Measurements from ENCODE around the gene STX11.
A peak's percentile ranks its signal among the peaks of the same experiment; 100 is the strongest.

The STX11 gene

GRCh38 chr6:144149894-144150709 is at the start of gene STX11:
TSS of gene STX11 (plus strand) at chr6:144150517. CDS start at chr6:144186628, 36,111 bp downstream.
- DNase-seq (ENCODE audit: extremely low spot score): peak; percentile 72
- POLR2A ChIA-PET: interaction anchor here (0.5 kb wide), 1 partner anchor 323 kb away, joined by 3 read pairs; no protein-coding TSS in a partner anchor
- CTCF ChIA-PET: interaction anchor here (0.6 kb wide), 1 partner anchor 10 kb away, joined by 3 read pairs; no protein-coding TSS in a partner anchor

GRCh38 chr6:144103026-144103563 is 47.2 kb upstream of the STX11 start:
- DNase-seq (ENCODE audit: extremely low spot score): no peak
- TF ChIP-seq NFRKB (IDR thresholded peaks at IDR 0.05): no peak
- no peak for TF ChIP-seq FOXM1 (IDR thresholded peaks at IDR 0.05; ENCODE audit: borderline replicate concordance)
- TF ChIP-seq L3MBTL2 (conservative IDR thresholded peaks at IDR 0.05): no peak
- no peak for TF ChIP-seq ELF4 (IDR thresholded peaks at IDR 0.05)
- TF ChIP-seq FOXA1 (IDR thresholded peaks at IDR 0.05): no peak
- TF ChIP-seq FOXK2 (IDR thresholded peaks at IDR 0.05): no peak
- TF ChIP-seq, protein P1, sequence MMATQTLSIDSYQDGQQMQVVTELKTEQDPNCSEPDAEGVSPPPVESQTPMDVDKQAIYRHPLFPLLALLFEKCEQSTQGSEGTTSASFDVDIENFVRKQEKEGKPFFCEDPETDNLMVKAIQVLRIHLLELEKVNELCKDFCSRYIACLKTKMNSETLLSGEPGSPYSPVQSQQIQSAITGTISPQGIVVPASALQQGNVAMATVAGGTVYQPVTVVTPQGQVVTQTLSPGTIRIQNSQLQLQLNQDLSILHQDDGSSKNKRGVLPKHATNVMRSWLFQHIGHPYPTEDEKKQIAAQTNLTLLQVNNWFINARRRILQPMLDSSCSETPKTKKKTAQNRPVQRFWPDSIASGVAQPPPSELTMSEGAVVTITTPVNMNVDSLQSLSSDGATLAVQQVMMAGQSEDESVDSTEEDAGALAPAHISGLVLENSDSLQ (IDR thresholded peaks at IDR 0.05): no peak
- no peak for TF ChIP-seq CTBP1 (IDR thresholded peaks at IDR 0.05; ENCODE audit: borderline replicate concordance)
- ChIA-PET POLR2A (no interaction called here), CTCF (no interaction called here)

More at GRCh38 chr6:144149894-144150709, at the start of gene STX11:
- no peak for TF ChIP-seq NFRKB (IDR thresholded peaks at IDR 0.05)
- 0 out of 2 replicates have a peak, but pooled peaks have one; percentile 13 for TF ChIP-seq CTBP1 (IDR thresholded peaks at IDR 0.05; ENCODE audit: borderline replicate concordance)
- peak; percentile 64; the same call in 1 of the 2 replicates for TF ChIP-seq LEF1 (IDR thresholded peaks at IDR 0.05; ENCODE audit: borderline replicate concordance)
- no peak for TF ChIP-seq BHLHE40 (IDR thresholded peaks at IDR 0.05; ENCODE audit: borderline replicate concordance)
- TF ChIP-seq ZNF384 (IDR thresholded peaks at IDR 0.05): no peak
- TF ChIP-seq L3MBTL2 (conservative IDR thresholded peaks at IDR 0.05): peak; percentile 74
- no peak for TF ChIP-seq SP1 (IDR thresholded peaks at IDR 0.05)
- no peak for TF ChIP-seq TARDBP (IDR thresholded peaks at IDR 0.05)
- TF ChIP-seq HDGF (IDR thresholded peaks at IDR 0.05; ENCODE audit: borderline replicate concordance): no peak

DNA sequence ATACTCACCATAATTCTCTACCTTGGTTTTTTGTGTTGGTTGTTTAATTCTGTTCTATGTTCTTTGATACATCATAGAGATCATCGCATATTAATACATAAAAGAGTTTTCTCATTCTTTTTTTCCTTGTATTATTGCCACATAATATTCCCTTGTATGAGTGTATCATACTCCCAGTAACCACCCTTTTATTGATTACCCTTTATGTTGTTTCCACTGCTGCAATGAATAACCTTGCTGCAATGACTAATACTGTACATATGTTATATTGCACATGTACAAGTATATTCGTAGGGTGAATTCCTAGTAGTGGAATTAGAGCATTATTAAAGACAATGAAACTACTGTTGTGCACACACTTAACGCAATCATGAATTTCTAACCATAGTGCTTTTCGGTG is 45.8 kb upstream of the STX11 start:
- POLR2A ChIA-PET: interaction anchor here (1.0 kb wide), 1 partner anchor 182 kb away, joined by 3 read pairs; no protein-coding TSS in a partner anchor
- TF ChIP-seq SUZ12 (IDR thresholded peaks at IDR 0.05) (no peak), ZNF384 (IDR thresholded peaks at IDR 0.05) (no peak), ARNT (IDR thresholded peaks at IDR 0.05) (no peak), FOXK2 (IDR thresholded peaks at IDR 0.05) (no peak), SP1 (IDR thresholded peaks at IDR 0.05) (no peak), FOXM1 (IDR thresholded peaks at IDR 0.05; ENCODE audit: borderline replicate concordance) (no peak), FOXA1 (IDR thresholded peaks at IDR 0.05) (no peak), ELF4 (IDR thresholded peaks at IDR 0.05) (no peak), BHLHE40 (IDR thresholded peaks at IDR 0.05; ENCODE audit: borderline replicate concordance) (no peak), CTBP1 (IDR thresholded peaks at IDR 0.05; ENCODE audit: borderline replicate concordance) (no peak), NFRKB (IDR thresholded peaks at IDR 0.05) (no peak), HDGF (IDR thresholded peaks at IDR 0.05; ENCODE audit: borderline replicate concordance) (no peak), L3MBTL2 (conservative IDR thresholded peaks at IDR 0.05) (no peak), LEF1 (IDR thresholded peaks at IDR 0.05; ENCODE audit: borderline replicate concordance) (no peak)
- TF ChIP-seq, protein P1 (IDR thresholded peaks at IDR 0.05): no peak
- CTCF ChIA-PET: interaction anchor here (0.6 to 1.0 kb wide), 4 partner anchors 8 to 402 kb away, joined by 3 to 5 read pairs (median 4); no protein-coding TSS in a partner anchor
- no peak for DNase-seq (ENCODE audit: extremely low spot score)

DNA sequence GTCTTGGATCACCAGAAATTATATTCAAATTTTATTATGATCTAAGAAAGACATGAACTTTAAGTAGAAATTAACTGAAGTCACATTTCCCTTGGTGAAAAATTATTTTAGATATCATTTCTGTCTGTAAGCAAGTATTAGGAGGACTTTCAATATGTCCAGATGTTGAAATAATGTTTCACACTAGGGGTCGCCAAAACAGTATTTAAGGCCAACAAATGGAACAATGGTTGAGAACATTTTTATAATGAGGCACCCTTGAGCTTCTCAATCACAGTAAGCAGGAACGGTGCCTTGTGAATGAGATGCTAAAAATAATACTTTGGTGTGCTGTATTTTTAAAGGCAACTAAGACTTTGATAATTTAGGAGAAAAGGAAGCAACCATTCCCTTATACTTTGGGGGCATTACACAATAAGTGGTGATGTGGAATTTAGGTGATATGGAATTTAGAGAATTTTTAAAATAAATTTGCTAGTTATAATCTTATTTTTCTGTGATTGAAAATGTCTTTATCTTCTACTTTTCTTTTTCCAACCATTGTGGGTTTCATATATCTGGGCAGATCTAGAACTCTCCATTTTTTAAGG is 45.3 kb upstream of the STX11 start:
- TF ChIP-seq, protein P1 (IDR thresholded peaks at IDR 0.05): no peak
- TF ChIP-seq ELF4 (IDR thresholded peaks at IDR 0.05) (no peak), LEF1 (IDR thresholded peaks at IDR 0.05; ENCODE audit: borderline replicate concordance) (no peak), FOXK2 (IDR thresholded peaks at IDR 0.05) (no peak), CTBP1 (IDR thresholded peaks at IDR 0.05; ENCODE audit: borderline replicate concordance) (no peak), SUZ12 (IDR thresholded peaks at IDR 0.05) (no peak), L3MBTL2 (conservative IDR thresholded peaks at IDR 0.05) (no peak), NFRKB (IDR thresholded peaks at IDR 0.05) (no peak), FOXM1 (IDR thresholded peaks at IDR 0.05; ENCODE audit: borderline replicate concordance) (no peak), TARDBP (IDR thresholded peaks at IDR 0.05) (no peak), SP1 (IDR thresholded peaks at IDR 0.05) (no peak), BHLHE40 (IDR thresholded peaks at IDR 0.05; ENCODE audit: borderline replicate concordance) (no peak), FOXA1 (IDR thresholded peaks at IDR 0.05) (no peak), ZNF384 (IDR thresholded peaks at IDR 0.05) (no peak), HDGF (IDR thresholded peaks at IDR 0.05; ENCODE audit: borderline replicate concordance) (no peak), ARNT (IDR thresholded peaks at IDR 0.05) (no peak)
- CTCF ChIA-PET: interaction anchor here (0.6 to 1.0 kb wide), 6 partner anchors 8 to 463 kb away, joined by 3 to 6 read pairs (median 4); no protein-coding TSS in a partner anchor

GRCh38 chr6:144106206-144106605 is 44.1 kb upstream of the STX11 start:
- DNase-seq (ENCODE audit: extremely low spot score): no peak
- POLR2A ChIA-PET: no interaction called here
- TF ChIP-seq ZNF384 (IDR thresholded peaks at IDR 0.05) (no peak), HDGF (IDR thresholded peaks at IDR 0.05; ENCODE audit: borderline replicate concordance) (no peak), BHLHE40 (IDR thresholded peaks at IDR 0.05; ENCODE audit: borderline replicate concordance) (no peak), SUZ12 (IDR thresholded peaks at IDR 0.05) (no peak), FOXA1 (IDR thresholded peaks at IDR 0.05) (no peak), FOXK2 (IDR thresholded peaks at IDR 0.05) (no peak), FOXM1 (IDR thresholded peaks at IDR 0.05; ENCODE audit: borderline replicate concordance) (no peak), TARDBP (IDR thresholded peaks at IDR 0.05) (no peak), NFRKB (IDR thresholded peaks at IDR 0.05) (no peak), CTBP1 (IDR thresholded peaks at IDR 0.05; ENCODE audit: borderline replicate concordance) (no peak), SP1 (IDR thresholded peaks at IDR 0.05) (no peak), L3MBTL2 (conservative IDR thresholded peaks at IDR 0.05) (no peak)
- TF ChIP-seq, protein P1 (IDR thresholded peaks at IDR 0.05): no peak
- CTCF ChIA-PET: interaction anchor here (0.7 kb wide), 1 partner anchor 495 kb away, joined by 5 read pairs; no protein-coding TSS in a partner anchor

More for the DNA sequence above, 45.3 kb upstream of the STX11 start:
- peak; percentile 60 for DNase-seq (ENCODE audit: extremely low spot score)
- POLR2A ChIA-PET: interaction anchor here (1.0 kb wide), 1 partner anchor 182 kb away, joined by 3 read pairs; no protein-coding TSS in a partner anchor

All from HEK293T (cell line).